Stimulated activated CD4-positive, alpha-beta T cell treated with anti-CD3 and anti-CD28 coated beads, Interleukin-4, amount 100 ng/mL, for 48 hours (primary cell): ENCODE results near the gene TICAM1.
A peak's percentile ranks its signal among the peaks of the same experiment; 100 is the strongest.
"Not testable (repeated sequence)": the region's sequence is repeated elsewhere in the genome, so short reads cannot be mapped to it uniquely, and the experiment has no call there.

Source experiments
- DNase-seq, 2 donors: peaks; one replicate each; pipeline ENCODE4 v3.0.0-alpha.2; 2020; ENCODE audit warnings: low read depth in 2 of 2

TICAM1 gene

DNA sequence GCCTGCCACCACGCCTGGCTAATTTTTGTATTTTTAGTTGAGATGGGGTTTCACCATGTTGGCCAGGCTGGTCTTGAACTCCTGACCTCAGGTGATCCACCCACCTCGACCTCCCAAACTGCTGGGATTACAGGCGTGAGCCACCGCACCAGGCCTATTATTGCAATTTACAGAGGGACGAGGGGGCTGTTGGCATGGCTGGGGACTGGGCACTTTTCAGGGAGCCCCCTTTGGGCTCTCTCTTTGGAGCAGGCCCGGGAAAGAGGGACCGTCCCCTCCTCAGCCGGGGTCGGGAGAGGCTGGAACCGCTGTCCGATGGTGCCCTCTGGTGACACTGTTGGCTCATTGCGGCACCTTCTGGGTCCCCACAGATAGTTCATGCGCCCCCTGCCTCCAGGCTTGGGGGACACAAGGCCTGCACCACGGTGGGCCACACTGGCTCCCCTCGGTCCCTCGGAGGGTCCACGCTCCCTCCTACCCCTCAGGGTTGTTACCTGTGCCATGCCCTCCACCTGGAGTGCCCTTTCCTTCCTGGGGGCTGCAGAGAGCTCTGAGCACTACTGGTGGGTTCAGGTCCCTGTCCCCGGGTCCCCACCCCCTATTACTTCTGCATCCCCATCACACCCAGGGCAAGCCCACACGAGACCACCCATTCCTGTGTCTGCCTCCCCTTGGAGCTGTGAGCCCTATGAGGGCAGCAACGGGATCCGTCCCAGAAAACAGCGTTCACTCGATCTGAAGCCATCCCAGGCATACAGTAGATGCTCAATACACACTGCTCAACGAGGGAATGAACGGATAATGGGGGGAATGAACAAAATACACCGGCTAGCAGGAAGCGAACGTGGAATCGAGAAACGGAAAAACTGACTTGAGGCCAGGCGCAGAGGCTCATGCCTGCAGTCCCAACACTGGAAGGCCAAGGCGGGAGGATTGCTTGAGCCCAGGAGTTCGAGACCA is 27.5 kb downstream of the TICAM1 start:
- DNase-seq = peak; percentile 48 to 50

DNA sequence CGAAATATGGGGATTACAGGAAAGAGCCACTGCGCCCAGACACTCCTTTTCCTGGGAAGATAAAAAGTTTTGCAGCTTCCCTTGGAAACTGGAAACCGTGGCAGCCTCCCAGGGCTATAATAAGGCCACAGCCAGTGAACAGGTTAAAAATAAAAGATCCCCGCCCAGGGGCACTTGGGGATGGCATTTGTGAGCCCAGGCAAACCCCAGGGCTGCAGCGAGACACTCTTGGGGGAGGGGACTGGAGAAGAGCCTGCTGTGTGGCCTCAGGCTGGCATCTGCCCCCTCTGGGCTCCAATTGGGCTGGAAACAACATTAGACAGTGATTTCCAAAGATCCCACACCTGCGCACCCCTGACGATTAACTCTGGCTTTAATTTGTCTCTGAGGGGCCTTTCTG is 28.8 kb downstream of the TICAM1 start:
- DNase-seq = no peak

DNA sequence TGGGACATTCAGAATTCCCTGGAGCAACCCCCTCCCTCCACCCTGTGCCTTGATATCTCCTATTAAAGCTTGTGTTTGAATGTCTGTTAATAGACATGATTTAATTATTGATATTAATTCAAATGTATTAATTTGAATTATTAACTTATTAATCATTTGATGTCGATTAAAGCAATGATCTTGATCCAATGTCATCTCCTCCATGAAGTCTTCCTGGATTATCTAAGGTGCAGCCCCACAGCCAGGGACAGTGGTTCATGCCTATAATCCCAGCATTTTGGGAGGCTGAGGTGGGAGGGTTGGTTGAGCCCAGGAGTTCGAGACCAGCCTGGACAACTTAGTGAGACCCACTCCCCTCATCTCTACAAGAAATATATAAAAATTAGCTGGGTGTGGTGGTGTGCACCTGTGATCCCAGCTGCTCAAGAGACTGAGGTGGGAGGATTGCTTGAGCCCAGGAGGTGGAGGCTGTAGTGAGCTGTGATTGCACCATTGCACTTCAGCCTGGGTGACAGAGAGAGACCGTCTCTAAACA is 30.4 kb downstream of the TICAM1 start:
- DNase-seq = no peak

DNA sequence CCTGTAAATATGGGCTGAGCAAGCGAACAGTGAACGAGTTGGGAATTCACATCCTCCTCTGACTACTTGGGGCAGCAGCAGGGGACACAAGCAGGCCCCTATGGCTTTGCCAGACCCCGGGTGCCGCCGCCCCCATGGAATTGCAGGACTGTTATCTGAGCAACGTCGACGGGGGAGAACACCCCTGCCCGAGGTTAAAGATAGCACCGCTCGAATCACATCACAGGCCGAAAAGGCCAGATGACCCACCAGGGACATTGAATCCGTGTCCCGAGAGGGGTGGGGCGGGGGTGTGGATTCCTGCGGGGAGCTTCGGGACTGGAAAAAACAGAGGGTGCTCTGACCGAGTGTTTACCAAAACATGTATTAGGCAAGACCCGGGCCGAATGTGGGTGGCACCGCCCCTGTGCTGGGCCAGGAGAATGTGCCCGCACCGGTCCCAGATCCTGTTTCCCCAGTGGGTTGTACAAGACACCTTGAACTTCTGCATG is 30.9 kb downstream of the TICAM1 start:
- DNase-seq = no peak

DNA sequence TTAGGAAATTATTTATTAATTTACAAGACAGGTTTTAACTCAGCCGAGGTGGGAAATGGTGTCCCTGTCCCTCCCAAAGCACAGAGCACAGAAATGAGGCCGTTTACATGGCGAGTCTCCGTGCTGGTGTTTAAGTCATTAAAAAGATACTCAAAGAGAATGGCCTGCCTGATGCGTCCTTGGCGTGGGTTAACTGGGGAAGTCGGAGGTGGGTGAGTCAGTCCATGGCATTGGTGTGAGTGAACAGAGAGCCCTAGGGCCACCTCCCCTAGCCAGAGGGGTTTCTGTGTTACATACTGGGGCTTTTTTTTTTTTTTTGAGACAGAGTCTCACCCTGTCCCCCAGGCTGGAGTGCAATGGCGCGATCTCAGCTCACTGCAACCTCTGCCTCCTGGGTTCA is 36.1 kb downstream of the TICAM1 start:
- no peak for DNase-seq

DNA sequence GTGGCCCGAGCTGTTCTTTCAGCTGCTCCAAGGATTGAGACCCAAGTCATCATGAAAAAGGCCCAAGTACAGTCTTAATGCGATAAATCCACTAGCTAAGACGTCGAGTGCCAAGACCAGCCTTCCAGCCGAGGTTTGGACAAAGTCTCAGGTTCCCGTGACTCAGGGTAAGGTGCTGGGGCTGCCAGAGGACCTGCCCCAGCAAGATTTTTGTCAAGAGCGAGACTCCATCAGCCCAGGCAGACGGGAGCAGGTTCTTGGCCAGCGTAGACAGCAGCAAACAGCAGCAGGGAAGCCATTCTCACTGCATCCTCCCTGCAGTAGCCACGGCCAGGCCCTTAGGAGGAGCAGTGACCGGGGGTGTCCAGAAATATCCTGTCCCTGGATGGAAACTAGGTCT is 36.5 kb downstream of the TICAM1 start:
- no peak for DNase-seq

DNA sequence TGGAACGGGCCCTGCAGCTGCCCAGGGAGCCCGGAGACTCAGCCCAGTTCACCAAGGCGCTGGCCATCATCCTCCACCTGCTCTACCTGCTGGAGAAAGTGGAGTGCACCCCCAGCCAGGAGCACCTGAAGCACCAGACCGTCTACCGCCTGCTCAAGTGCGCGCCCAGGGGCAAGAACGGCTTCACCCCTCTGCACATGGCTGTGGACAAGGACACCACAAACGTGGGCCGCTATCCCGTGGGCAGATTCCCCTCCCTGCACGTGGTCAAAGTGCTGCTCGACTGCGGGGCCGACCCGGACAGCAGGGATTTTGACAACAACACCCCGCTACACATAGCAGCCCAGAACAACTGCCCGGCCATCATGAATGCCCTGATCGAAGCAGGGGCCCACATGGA is 38.2 kb downstream of the TICAM1 start:
- DNase-seq = not testable (repeated sequence)

DNA sequence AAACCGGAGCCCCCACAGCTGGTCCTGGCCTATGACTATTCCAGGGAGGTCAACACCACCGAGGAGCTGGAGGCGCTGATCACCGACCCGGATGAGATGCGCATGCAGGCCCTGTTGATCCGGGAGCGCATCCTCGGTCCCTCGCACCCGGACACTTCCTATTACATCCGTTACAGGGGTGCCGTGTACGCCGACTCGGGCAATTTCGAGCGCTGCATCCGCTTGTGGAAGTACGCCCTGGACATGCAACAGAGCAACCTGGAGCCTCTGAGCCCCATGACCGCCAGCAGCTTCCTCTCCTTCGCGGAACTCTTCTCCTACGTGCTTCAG is 38.7 kb downstream of the TICAM1 start:
- DNase-seq = not testable (repeated sequence)

DNA sequence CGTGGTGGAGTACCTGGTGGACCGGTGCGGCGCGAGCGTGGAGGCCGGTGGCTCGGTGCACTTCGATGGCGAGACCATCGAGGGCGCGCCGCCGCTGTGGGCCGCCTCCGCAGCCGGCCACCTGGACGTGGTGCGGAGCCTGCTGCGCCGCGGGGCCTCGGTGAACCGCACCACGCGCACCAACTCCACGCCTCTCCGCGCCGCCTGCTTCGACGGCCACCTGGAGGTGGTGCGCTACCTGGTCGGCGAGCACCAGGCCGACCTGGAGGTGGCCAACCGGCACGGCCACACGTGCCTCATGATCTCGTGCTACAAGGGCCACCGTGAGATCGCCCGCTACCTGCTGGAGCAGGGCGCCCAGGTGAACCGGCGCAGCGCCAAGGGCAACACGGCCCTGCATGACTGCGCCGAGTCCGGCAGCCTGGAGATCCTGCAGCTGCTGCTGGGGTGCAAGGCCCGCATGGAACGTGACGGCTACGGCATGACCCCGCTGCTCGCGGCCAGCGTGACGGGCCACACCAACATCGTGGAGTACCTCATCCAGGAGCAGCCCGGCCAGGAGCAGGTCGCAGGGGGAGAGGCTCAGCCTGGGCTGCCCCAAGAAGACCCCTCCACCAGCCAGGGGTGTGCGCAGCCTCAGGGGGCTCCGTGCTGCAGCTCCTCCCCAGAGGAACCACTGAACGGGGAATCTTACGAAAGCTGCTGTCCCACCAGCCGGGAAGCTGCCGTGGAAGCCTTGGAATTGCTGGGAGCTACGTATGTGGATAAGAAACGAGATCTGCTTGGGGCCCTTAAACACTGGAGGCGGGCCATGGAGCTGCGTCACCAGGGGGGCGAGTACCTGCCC is 39.3 kb downstream of the TICAM1 start:
- not testable (repeated sequence) for DNase-seq

DNA sequence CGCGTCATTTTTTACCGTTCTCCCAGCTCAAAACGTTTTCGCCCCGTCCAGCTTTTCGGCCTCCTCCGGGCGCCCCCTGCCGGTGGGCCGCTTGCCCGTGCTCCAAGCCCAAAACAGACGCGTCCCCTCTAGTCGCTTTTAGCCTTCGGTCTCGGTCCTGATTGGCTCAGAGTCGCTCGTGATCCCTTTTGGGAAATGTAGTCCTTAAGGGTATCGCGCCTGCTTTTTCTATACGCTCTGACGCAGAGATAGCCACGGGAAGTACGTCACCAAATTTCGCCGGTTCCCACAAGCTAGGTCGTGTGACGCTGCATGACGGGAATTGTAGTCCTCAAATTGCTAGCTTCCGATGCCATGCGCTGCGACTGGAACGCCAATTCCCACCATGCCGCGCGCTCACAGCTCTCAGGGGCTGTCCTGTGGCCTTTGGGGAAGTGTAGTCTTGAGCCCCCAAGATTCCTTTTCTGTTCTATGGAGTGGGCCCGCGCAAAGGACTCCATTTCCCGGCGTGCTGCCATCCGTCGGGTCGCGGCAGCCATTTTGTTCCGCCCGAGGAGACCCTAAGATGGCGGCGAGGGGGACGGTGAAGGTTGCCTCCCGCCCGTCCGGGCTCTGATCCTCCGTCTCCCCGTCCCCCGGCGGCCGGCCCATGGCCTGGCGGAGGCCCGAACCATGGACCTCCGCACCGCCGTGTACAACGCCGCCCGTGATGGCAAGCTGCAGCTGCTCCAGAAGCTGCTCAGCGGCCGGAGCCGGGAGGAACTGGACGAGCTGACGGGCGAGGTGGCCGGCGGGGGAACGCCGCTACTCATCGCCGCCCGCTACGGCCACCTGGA is 40.1 kb downstream of the TICAM1 start, which contains the start of gene FEM1A:
FEM1A (plus strand) TSS at position 552 of the 836 bp plus-strand sequence; CDS start at position 673, 121 bp downstream.
- DNase-seq = peak; percentile 96 to 98

DNA sequence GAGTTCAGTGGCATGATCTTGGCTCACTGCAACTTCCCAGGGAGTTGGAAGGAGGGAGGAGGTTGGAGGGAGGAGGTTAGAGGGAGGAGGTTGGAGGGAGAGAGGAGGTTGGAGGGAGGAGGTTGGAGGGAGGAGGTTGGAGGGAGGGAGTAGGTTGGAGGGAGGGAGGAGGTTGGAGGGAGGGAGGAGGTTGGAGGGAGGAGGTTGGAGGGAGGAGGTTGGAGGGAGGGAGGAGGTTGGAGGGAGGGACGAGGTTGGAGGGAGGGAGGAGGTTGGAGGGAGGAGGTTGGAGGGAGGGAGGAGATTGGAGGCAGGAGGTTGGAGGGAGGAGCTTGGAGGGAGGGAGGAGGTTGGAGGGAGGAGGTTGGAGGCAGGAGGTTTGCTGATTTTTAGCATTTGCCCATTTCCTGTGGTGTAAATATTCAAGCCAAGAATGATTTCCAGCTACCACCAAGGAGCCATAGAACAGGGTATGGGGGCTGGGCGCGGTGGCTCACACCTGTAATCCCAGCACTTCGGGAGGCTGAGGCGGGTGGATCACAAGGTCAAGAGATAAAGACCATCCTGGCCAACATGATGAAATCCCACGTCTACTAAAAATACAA is 45.0 kb downstream of the TICAM1 start:
- DNase-seq = not testable (repeated sequence)

DNA sequence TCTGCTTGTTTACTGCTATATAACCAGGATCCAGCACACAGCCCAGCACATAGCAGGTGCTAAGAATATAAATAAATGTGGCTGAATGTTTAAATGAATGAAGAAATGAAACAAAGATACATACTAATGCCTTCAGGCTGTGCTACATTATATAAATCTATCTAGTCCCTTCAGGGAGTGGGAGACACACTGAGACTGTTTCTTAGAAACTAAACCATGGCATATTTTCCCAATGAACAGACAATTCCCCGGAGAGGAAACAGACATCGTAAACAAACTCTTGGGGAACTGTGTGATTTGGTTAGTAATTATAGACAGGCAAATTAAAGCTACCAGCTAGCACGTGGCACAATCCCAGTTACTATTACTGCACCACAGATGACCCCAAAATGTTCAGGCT is 49.7 kb downstream of the TICAM1 start:
- no peak for DNase-seq

DNA sequence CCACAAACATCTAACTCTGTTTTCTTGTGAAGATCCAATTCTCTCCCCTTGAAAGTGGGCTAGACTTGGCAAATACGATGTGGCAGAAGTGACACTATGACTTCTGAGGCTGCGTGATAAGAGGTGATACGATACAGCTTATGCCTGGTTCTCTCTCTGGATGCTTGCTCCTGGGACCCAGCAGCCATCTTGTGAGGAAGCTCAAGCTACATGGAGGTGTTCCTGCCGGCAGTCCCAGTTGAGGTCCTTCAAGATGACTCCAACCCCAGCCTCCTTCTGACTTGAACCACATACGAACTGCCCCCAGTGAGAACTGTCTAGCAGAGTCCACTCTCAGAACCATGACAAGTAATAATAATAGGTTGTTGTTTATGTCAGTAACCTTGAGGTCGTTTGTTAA is 50.7 kb downstream of the TICAM1 start:
- no peak for DNase-seq

DNA sequence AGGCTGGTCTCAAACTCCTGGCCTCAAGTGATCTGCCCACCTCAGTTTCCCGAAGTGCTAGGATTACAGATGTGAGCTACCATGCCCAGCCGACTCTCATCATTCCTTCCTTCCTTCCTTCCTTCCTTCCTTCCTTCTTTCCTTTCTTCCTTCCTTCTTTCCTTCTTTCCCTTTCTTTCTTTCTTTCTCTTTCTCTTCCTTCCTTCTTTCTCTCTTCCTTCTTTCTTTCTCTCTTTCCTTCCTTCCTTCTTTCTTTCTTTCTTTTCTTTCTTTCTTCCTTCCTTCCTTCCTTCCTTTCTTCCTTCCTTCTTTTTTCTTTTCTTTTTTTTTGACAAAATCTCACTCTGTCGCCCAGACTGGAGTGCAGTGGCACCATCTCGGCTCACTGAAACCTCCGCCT is 53.4 kb downstream of the TICAM1 start:
- DNase-seq = not testable (repeated sequence)

DNA sequence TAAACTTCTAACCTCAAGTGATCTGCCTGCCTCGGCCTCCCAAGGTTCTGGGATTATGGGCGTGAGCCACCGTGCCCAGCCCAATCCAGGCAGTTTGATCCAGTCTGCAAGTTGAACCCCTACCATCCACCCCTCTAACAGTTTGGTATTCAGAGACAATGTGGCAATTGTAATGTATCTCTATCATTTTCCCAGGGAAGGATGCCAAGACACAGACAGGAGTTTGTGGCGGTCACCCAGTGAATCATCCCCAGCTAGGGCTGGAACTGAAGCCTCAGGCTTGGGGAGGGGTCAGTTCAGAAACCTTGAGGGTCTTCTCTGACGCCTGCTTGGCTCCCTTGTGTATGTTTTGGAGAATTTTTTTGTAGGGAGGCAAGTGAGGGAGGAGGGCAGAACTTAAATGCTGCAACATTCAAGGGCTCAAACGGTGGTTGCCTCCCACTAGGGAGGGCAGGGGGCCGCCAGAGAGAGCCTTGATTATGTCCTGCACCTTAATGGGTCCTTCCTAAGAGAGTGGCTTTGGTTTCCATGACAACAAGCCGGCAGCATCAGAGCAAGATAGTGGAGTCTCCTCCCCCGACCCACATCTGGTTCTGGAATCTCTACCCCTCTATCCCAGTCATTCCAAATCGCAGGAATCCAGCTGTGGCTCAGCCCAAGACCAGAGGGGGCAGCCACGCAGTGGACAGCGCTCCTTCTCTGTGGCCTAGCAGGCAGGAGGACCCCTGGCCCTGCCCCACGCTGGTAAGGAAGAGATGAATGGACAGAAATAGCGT is 54.9 kb downstream of the TICAM1 start:
- DNase-seq = no peak

DNA sequence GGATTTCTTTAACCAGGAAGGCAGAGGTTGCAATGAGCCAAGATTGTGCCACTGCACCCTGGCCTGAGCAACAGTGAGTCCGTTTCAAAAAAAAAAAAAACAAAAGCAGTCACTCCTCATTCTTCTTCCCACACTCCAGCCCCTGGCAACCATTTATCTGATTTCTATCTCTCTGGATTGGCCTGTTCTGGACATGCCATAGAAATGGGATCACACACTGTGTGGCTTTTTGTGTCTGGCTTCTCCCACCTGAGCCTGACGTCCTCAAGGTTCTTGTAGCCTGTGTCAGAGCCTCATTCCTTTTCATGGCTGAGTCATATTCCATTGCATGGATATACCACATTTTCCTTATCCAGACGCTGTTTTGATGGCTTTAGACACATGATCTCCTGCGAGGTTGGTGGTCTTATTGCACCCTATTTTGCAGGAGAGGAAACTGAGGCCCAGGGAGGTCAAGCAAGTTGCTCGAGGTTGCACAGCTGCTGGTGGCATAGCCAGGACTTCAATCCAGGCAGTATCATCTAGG is 55.8 kb downstream of the TICAM1 start:
- DNase-seq = no peak

DNA sequence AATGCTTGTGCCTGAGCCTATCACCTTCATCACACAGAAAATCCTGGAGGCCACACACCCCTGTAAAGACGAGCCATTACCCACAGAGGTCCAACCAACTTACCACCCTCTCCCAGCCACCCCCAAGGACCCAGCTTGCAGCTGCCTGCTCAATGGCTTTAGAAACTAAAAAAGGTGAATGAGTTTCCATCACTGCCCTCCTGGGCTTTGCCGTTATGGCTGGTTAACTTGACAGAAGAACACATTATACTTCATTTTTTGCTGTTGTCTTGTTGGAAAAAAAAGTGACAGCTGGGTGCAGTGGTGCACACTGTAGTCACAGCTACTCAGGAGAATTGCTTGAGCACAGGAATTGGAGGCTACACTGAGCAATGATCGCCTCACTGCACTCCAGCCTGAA is 57.4 kb downstream of the TICAM1 start:
- DNase-seq = no peak

DNA sequence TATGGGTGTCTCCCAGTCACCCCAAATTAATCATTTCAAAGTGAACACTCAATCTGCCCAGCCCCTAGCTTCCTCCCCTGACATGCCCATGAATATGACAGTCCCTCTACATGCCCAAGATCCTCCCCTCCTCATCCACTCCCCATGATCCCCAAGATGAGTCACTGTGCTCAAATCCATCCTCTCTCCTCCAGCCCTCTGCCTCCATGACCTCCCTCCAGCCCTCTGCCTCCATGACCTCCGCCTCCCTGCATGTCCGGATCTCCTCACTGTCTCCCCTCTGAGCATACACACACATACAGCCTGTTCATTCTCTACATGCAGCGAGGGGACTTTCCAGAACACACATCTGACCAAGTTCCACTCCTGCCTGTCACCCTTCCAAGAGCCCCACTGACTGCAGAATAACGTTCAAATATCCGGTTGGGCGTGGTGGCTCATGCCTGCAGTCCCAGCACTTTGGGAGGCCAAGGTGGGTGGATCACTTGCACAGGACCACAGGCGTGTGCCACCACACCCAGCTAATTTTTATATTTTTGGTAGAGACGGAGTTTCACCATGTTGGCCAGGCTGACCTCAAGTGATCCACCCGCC is 58.4 kb downstream of the TICAM1 start:
- DNase-seq = no peak

DNA sequence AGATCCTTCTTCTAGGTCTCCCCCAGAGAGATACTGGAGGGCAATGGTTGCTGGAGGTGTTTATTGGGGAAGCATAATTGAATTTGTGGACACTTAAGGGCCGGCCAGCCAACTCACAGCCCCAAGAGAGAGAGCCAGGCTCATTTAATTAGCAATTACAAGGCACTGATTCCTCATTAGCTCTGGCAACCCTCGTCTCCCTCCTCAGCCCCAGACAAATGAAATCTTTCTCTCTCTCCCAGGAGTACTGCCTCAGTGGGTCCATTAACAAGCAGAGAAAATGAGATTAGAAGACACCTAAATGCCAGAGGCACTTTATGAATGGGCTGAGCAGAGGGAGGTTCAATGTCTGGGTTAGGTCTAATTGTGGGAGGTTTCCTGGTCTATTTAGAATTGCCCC is 58.9 kb downstream of the TICAM1 start:
- no peak for DNase-seq
